GM13976 (cell line): ENCODE data around the gene TAS2R40.

Experiments
- DNase-seq: peaks from one replicate; pipeline ENCODE4 v3.0.0; 2012; ENCODE audit warnings: low spot score
- in situ Hi-C: fragments of 300-500 bp; cut with MboI; formaldehyde crosslinking; loops from one replicate; pipeline ENCODE4 v1.12.0; 2022; ENCODE audit warnings: low sequenced_read_pairs, mixed read lengths, inconsistent platforms; ENCODE audit not compliant: unreplicated experiment
- TF ChIP-seq, protein P1 (sequence below): IDR thresholded peaks from 2 replicates; pipeline ENCODE4 v1.5.1; 2012; ENCODE audit warnings: borderline replicate concordance, mild to moderate bottlenecking; ENCODE audit not compliant: insufficient read depth; ENCODE audit errors: extremely low read depth, missing control alignments, control extremely low read depth

The TAS2R40 gene

DNA sequence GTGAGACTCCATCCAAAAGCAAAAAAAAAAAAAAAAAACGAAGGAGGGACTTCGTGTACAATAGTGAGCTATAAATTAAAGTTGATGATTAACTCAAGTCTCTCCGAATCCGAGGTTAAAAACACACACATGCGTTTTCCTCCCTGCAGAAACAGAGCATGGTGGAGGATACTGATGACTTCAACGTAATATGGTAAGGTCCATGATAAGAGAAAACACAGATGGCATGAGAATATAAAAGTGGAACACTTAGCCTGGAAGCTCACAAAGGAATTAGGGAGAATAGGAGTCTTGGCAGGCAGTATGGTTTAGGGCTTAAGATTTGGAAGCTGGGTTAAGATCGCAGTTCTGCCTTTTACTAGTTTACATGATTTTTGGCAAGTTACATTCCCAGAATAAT is 21.3 kb downstream of the TAS2R40 start:
- no peak for DNase-seq
- in situ Hi-C loops: loop anchor here (25.0 kb wide), 1 partner anchor 169 kb away; the partner anchor contains the start of gene EPHA1
- TF ChIP-seq, protein P1, sequence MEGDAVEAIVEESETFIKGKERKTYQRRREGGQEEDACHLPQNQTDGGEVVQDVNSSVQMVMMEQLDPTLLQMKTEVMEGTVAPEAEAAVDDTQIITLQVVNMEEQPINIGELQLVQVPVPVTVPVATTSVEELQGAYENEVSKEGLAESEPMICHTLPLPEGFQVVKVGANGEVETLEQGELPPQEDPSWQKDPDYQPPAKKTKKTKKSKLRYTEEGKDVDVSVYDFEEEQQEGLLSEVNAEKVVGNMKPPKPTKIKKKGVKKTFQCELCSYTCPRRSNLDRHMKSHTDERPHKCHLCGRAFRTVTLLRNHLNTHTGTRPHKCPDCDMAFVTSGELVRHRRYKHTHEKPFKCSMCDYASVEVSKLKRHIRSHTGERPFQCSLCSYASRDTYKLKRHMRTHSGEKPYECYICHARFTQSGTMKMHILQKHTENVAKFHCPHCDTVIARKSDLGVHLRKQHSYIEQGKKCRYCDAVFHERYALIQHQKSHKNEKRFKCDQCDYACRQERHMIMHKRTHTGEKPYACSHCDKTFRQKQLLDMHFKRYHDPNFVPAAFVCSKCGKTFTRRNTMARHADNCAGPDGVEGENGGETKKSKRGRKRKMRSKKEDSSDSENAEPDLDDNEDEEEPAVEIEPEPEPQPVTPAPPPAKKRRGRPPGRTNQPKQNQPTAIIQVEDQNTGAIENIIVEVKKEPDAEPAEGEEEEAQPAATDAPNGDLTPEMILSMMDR: no peak

DNA sequence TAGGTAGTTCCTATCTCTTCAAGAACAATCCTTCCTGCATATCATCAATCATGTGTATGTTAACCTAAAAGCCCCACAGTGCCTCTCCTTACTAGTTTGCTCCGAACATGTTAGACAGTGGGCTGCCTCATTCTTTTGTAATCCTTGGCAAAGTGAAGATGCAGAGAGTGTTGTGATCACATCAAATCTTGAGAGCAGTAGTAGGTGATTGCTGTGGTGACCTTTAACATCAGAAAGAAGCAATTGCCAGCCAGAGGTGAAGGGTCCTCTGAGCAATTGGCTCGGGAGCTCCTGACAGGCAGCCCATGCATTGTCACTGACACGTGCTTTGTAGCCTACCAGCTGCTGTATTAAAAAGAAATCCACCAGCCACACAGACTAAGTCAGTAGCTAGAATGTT is 21.8 kb downstream of the TAS2R40 start:
- in situ Hi-C loops: loop anchor here (25.0 kb wide), 1 partner anchor 169 kb away; the partner anchor contains the start of gene EPHA1
- DNase-seq: no peak
- TF ChIP-seq, protein P1: no peak

DNA sequence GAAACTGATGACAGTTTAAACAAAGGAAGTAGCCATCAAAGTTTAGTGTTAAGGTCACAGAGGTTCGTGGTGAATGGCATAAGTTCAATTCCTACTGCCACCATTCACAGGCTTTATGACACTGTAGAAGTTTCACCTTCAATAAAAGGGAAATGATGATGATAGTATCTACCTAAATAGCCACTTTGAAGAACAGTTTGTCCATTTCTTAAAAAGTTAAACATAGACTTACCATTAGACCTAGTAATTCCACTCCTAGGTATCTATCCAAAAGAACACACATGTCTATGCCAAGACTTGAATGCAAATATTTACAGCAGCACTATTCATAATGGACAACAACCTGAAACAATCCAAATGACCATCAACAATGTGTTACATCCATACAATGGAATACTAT is 22.5 kb downstream of the TAS2R40 start:
- TF ChIP-seq, protein P1: no peak
- no peak for DNase-seq
- in situ Hi-C loops: loop anchor here (25.0 kb wide), 1 partner anchor 168 kb away; the partner anchor contains the start of gene EPHA1

DNA sequence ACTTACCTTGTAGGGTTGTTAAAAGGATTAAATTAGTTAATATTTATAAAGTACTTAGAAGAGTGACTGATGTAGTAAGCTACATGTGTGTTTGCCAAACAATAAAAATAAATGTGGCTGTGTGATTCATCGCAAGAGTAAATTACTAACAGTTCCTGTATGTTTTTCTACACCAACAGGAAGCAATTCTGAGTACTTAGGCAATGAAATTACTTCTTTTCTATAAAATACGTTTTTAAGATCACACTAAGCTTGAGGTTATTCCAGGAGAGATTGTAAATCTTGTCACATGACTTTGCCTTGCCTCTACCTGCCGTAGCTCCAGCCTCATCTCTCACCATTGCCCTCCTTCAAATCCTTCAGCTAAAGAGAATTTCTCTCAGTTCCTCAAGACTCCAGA is 23.3 kb downstream of the TAS2R40 start:
- in situ Hi-C loops: loop anchor here (25.0 kb wide), 1 partner anchor 167 kb away; the partner anchor contains the start of gene EPHA1
- TF ChIP-seq, protein P1: no peak
- DNase-seq: no peak

DNA sequence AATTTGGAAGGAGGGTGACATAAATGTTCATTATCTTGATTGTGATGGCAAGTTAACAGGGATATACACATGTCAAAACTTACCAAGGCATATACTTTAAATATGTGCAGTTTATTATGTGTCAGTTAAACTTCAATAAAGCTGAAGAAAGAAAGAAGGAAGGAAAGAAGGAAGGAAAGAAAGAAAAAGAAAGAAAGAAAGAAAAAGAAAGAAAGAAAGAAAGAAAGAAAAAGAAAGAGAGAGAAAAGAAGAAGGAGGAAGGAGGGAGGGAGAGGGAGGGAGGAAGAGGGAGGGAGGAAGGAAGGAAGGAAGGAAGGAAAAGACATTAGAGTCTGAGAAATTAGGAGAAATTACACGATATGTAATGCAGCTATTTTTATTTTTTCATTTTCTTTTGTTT is 25.5 kb downstream of the TAS2R40 start:
- in situ Hi-C loops: loop anchor here (25.0 kb wide), 1 partner anchor 165 kb away; the partner anchor contains the start of gene EPHA1
- TF ChIP-seq, protein P1: no peak
- DNase-seq: no peak

DNA sequence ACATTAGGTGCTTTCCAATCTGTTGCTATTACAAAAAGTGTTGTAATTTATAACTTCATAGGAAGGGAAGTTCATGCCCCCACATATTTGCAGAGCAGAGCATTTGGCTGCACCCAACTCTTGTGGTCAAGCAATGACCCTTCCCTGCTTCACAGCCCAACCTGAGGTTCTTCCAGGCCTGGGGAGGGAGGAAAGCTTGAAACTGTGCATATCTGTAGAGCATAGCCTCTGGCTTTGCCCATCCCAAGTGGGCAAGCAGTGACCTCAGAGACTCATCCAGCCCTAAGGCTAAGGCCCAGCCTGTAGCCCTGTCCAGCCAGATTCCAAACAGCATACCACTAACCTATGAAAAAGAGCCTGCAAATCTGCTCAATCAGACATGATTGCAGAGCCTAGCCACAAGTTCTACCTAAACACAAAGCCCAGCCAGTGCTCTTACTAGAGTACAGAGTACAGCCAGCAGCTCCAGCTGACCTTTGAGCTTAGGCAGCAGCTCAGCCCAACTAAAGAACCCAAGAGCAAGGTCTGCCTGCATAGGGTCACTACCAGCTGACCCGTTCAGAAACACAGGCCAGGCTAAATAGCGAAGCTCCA is 27.0 kb downstream of the TAS2R40 start:
- in situ Hi-C loops: loop anchor here (25.0 kb wide), 1 partner anchor 163 kb away; the partner anchor contains the start of gene EPHA1
- no peak for DNase-seq
- TF ChIP-seq, protein P1: no peak

DNA sequence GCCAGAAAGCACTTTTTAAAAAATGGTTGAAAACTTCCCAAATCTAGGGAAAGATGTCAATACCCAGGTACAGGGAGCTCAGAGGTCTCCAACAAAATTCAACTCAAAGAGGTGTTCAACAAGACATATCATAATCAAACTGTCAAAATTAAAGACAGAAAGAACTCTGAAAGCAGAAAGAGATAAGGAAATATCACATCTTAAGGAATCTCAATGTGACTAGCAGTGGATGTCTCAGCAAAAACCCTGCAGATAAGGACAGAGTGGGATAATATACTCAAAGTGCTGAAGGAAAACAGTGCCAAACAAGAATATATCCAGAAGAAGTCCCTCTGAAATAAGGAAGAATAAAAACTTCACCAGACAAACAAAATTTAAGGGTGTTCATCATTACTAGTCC is 28.4 kb downstream of the TAS2R40 start:
- TF ChIP-seq, protein P1: no peak
- in situ Hi-C loops: loop anchor here (25.0 kb wide), 1 partner anchor 587 kb away; no protein-coding TSS in a partner anchor
- no peak for DNase-seq
